ENCODE measurements around the gene CSNK2B. TPM values are rescaled to one million over a fixed set of nuclear protein-coding genes. Genes with fewer than 3 reads are reported as not detected.

Gene CSNK2B
- polyA plus RNA-seq, 1 donor (not counting 4 experiments of a cell fraction or from before 2014, with no cell fraction given) = 43.7 TPM

GRCh38 chr6:31655349-31656237 is 10.3 kb upstream of the CSNK2B start, which contains the start of gene APOM:
Gene APOM (plus strand): TSS chr6:31655894. CDS start chr6:31655967, 73 bp downstream.
- FAIRE-seq (no peak), DNase-seq (ENCODE audit: low read depth, low spot score) (no peak)
- Histone ChIP-seq H4K20me1 (ENCODE audit: control insufficient read depth, extremely low read depth, insufficient read depth, low read length) (no peaks in the 10 kb centered on the region), H3K4me1 (ENCODE audit: control insufficient read depth, extremely low read depth, insufficient read depth, low read length) (peaks cover 31% of the 10 kb centered on the region), H3K27ac (ENCODE audit: control insufficient read depth, insufficient read depth, low read length) (no peak within 1 kb of the TSS), H3K79me2 (ENCODE audit: control insufficient read depth, insufficient read depth, low read length) (peaks cover 49% of the 10 kb centered on the region), H3K9ac (ENCODE audit: control insufficient read depth, extremely low read depth, insufficient read depth, low read length) (no peak within 1 kb of the TSS), H3K4me3 (ENCODE audit: control insufficient read depth in 2 of 3, extremely low read depth in 1 of 3, insufficient read depth in 2 of 3, low read depth in 1 of 3, low read length in 3 of 3) (no peak within 1 kb of the TSS), H3K9me1 (ENCODE audit: control insufficient read depth, extremely low read depth, insufficient read depth, low read length) (no peaks in the 10 kb centered on the region), H3K27me3 (ENCODE audit: control insufficient read depth, extremely low read depth, insufficient read depth, low read length) (no peaks in the 10 kb centered on the region), H2AFZ (ENCODE audit: control insufficient read depth, low read length) (no peak within 1 kb of the TSS), H3K36me3 (ENCODE audit: control insufficient read depth in 2 of 2, extremely low read depth in 1 of 2, insufficient read depth in 2 of 2, low read length in 2 of 2) (peaks cover 7 to 10% of the 10 kb centered on the region in 2 experiments), H3K9me3 (ENCODE audit: control insufficient read depth, low read depth, low read length) (no peaks in the 10 kb centered on the region), H3K4me2 (ENCODE audit: control insufficient read depth, extremely low read depth, insufficient read depth, low read depth, low read length) (no peak within 1 kb of the TSS)
- dilution Hi-C loops (cut with MboI; ENCODE audit: extremely low pct_ligation_motif_present, low sequenced_read_pairs) = no loop called here
- TF ChIP-seq EZH2 (IDR thresholded peaks at IDR 0.05; ENCODE audit: low read length) = no peak

- Histone ChIP-seq H3K9me3 (ENCODE audit: control insufficient read depth, low read depth, low read length) (no peaks in the 10 kb centered on the region), H3K4me3 (ENCODE audit: control insufficient read depth in 2 of 3, extremely low read depth in 1 of 3, insufficient read depth in 2 of 3, low read depth in 1 of 3, low read length in 3 of 3) (no peak overlapping the region), H3K9me1 (ENCODE audit: control insufficient read depth, extremely low read depth, insufficient read depth, low read length) (no peaks in the 10 kb centered on the region), H3K4me2 (ENCODE audit: control insufficient read depth, extremely low read depth, insufficient read depth, low read depth, low read length) (no peak overlapping the region), H3K79me2 (ENCODE audit: control insufficient read depth, insufficient read depth, low read length) (peaks cover 34% of the 10 kb centered on the region), H3K9ac (ENCODE audit: control insufficient read depth, extremely low read depth, insufficient read depth, low read length) (no peak overlapping the region), H4K20me1 (ENCODE audit: control insufficient read depth, extremely low read depth, insufficient read depth, low read length) (no peaks in the 10 kb centered on the region), H2AFZ (ENCODE audit: control insufficient read depth, low read length) (no peak overlapping the region), H3K27ac (ENCODE audit: control insufficient read depth, insufficient read depth, low read length) (no peak overlapping the region), H3K27me3 (ENCODE audit: control insufficient read depth, extremely low read depth, insufficient read depth, low read length) (no peaks in the 10 kb centered on the region), H3K4me1 (ENCODE audit: control insufficient read depth, extremely low read depth, insufficient read depth, low read length) (peaks cover 25% of the 10 kb centered on the region), H3K36me3 (ENCODE audit: control insufficient read depth in 2 of 2, extremely low read depth in 1 of 2, insufficient read depth in 2 of 2, low read length in 2 of 2) (peaks cover 8 to 10% of the 10 kb centered on the region in 2 experiments)
- DNase-seq (ENCODE audit: low read depth, low spot score) = no peak
- dilution Hi-C loops (cut with MboI; ENCODE audit: extremely low pct_ligation_motif_present, low sequenced_read_pairs) = no loop called here
- TF ChIP-seq CTCF (optimal IDR thresholded peaks at IDR 0.05 in 1 of 3, IDR thresholded peaks at IDR 0.05 in 1 of 3, conservative IDR thresholded peaks at IDR 0.05 in 1 of 3; ENCODE audit: extremely low read depth in 1 of 3, insufficient read depth in 2 of 3, low read length in 3 of 3) (no peak), EZH2 (IDR thresholded peaks at IDR 0.05; ENCODE audit: low read length) (no peak)
- no peak for FAIRE-seq
Measured at GRCh38 chr6:31657406-31658157, 8.3 kb upstream of the CSNK2B start.

Measured in keratinocyte (primary cell).